CD4-positive, alpha-beta T cell treated with Interleukin-4 for 1 hour (primary cell): ENCODE data around the gene PLAC1.

ENCODE experiments used
- DNase-seq, 2 donors: peaks; one replicate each; pipeline ENCODE4 v3.0.0-alpha.2; 2020 to 2022

PLAC1 gene

DNA sequence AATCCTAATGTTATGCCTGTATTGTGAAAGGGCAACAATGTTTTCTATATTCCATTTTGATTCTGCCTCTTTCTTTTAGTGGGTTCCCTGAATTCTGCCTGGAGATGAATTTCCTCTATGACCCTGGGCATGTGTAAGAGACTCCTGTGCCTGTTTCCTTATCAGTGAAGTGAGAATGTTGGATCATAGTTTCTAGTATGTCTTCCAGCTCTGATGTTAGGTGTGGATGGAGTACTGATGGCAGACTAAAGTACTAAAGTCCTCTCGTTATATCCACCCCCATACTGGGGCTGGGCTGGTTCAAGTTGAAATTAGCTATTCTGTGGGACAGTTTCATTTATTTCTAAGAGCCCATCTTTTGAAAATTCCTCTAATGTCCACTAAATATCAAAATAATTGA is 29.6 kb downstream of the PLAC1 start:
- no peak for DNase-seq

DNA sequence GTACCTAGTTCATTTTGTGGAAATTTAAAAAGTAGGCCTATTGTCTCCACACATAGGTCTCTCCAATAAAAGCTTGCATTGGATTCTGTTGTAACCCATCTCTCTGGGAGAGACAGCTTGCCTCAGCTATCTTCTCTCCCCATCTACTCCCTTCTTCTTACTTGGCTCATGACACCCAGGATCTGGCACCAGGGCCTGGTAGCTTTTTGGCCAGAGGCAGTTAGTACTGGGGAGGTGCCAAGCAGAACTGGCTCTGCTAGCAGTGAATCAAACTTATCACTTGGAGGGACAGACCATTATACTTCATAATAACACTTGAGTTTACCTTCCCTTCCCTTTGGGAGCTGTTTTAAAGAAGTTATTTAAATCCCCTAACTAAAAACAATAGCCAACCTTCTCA is 31.8 kb downstream of the PLAC1 start:
- no peak for DNase-seq

DNA sequence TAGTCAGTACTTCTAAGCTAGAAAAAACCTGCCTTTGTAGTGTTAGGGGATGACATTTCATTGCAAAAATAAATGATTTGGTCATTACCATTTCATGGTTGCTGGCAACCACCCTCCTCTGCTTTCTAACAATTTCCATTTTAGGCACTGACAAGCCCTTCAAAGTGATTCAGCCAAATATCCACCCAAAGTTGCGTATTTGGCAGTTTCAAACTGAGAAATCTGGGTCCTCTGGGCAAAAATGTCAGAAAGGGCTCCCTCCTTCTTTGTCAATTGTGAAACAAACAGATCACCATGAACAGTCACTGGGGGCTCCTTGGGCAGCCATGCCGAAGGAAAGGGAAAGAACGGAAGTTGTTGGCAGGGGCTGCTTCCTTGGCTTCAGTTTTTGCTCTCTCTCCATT is 33.0 kb downstream of the PLAC1 start:
- DNase-seq: no peak

DNA sequence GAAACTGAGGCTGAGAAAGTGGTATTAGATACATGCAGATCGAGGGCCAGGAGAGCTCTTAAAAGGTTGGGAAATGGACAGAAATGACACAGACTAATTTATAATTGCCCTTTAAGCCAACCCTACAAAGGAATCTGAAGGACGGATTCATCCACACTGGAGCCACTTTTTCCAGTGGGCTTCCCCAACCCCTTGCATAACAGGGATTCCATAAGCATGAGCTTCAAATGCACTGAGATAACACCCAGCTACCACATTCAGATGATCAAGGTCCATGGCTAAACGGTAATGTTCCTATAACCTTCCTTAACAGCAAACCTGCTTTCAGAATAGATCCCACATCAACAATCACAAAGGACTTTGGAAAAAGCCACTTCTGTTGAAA is 34.2 kb downstream of the PLAC1 start:
- no peak for DNase-seq

DNA sequence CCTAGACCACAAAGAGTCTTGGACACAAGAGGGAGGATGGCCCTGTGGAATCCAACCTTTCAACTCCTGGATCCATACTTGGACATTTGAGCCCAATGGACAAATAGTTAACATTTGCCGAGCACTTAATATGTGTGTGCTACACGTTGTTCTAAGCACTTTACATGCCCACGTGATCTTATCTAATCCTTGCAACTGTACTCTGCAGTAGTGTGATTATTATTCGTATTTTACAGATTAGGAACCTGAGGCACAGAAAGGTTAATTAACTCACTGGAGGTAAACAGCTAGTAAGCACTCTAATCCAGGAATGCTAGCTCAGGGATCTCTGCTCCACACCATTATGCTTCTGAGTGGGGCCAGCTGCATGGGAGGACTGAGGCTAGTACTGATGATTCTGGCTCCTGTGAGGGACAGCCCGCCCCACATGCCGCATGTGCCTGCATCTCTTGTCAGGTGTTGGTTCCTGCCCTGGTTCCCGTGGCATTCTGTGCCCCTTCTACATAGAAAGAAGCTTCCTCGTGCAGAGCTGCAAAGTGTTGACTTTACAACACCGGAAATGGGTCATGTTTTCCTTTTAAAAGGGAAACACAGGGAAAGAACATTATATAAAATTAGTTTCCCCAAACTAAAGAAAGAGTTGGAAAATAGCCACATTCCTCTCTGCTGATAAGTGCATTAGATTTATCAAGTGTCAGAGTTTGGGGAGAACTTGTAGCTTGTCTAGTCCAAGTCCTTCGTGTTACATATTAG is 34.8 kb downstream of the PLAC1 start:
- DNase-seq: no peak

DNA sequence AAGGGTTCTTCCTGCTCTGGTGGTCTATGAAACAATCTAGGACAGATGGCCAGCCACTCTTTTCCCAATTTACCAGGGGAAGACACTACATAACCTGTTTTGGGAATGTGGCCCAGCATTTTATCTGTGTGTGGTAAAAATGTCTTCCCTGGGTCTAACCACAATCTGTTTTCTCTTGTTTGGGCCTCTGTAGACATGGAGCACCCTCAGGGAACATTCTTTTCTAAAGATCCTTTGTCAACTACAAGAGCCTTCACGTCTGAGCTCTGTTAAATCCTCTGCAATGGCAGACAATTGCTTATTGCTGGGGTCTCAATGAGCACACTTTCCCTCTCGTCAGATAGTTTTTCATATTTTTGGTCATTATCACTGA is 35.5 kb downstream of the PLAC1 start:
- no peak for DNase-seq

DNA sequence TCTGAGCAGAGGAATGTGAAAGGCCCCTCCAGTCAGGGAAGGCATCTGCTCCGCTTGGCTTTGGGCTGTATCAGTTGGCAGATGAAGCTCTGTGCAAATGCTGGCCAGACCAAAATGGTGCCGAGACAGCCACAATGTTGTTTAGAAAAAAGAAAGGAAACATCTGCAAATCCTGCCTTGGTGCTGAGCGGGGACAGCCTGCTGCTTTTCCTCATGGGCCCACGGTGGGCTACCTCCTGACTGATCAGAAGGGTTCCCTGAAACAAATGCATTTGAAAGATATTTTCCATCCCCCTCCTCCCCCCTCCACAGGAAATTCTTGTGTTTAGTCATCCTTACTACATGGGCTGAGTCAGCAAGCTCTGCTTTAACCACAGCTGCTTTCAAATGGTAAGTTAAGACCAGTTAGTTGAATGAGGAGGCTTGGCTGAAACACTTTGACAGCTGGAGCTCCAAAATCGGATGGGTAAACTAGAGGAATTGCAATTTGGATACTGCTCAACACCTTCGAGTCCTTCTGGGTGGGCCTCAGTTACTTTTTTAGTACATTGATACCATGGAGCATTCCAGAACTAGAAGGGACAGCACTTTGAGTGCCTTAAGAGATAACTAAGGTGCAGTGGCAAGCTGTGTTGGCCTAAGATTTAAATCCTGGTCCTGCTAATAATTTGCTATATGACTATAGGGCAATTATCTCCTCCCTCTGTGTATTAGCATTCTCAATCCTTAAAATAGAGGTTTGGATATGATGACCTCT is 36.0 kb downstream of the PLAC1 start:
- DNase-seq: no peak

DNA sequence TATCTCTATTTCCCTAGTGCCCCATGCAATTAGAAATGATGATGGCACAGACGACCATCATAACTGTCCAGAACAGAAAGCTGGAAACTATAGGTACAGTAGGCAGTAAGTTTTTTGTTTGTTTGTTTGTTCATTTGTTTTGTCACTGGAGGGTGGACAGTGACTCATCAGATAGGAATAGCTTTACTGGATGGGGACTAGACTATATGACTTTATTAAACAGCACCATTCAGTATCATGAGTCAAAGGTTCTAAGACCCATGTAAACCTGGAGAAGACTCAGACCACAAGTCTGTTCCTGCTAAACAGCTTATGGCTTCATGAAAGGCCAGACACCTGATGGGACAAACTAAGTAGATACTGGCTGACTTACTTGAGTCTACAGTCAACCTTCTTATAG is 38.4 kb downstream of the PLAC1 start:
- DNase-seq: no peak

DNA sequence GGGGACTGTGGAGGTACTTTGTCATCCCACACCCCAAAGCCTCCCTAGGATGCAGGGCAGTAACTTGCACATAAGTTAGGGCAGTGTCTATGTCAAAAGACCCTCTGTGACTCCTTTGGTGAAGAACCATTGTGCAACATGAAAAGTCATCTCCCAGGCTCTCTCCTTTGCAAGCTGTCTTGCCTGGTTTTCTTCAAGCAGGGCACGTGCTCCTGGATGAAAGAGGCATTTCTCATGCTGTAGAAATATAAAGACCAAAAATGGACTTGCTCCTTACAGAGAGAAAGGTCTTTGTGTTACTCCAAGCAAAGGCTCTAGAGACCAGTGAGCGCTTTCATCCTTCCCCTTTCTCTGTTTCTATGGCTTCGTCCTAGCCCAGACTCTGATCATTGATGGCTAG is 44.9 kb downstream of the PLAC1 start:
- DNase-seq: no peak

DNA sequence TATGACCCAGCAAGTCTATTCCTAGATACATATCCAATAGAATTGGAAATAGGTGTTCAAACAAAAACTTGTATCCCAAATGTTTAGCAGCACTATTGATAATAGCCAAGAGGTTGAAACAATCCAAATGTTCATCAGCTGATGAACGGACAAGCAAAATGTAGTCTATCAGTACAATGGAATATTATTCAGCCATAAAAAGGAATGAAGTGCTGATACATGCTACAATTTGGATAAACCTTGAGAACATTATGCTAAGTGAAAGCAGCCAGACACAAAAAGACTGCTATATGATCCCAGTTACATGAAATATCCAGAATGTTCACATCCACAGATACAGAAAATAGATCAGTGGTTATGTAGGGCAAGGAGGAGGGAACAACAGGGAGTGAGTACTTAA is 50.1 kb downstream of the PLAC1 start:
- no peak for DNase-seq

DNA sequence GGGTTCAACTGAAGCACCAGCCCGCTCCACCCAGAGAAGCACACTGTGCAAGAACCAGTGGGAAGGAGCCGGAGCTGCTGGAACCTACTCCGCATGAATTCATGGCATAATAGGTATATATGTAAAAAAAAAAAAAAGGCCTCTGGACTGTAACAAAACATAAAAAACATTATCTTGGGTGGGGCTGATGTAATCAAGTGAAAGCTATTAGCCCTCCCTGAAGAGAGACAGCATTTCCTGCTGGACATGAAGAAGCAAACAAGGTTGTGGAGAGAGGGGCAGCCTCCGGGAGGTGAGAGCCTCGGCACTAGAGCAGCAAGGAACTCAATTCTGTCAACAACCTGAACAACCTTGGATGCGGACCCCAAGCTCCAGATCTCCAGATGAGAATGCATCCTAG is 50.7 kb downstream of the PLAC1 start:
- no peak for DNase-seq

DNA sequence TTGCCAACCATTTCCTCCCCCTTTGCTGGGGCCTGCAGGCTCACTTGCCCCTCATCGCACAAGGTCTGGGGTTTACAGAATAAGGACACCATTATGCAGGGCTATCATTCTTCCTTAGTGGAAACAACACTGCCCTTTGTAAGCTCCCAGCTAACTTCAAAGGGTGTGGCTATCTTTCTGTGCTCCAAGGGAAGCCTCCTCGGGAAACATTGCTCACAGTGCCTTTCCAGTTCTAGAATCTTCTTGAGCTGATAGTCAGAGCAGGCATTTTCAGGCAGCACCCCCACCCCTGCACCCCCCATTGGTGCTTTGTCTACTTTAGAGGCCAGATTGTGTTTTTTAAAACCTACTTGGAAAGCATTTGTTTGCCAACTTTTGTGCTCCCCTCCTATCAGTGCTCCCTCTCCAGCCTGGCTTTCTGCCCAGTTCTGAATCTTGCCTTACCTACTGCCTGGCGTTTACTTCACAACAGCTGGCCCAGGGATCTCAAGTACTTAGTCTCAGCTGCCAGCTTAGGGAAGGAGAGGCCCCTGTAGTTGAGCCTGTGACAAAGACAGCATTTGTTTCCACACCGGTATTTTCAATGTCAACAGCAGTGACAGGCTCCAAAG is 53.5 kb downstream of the PLAC1 start:
- DNase-seq: no peak

DNA sequence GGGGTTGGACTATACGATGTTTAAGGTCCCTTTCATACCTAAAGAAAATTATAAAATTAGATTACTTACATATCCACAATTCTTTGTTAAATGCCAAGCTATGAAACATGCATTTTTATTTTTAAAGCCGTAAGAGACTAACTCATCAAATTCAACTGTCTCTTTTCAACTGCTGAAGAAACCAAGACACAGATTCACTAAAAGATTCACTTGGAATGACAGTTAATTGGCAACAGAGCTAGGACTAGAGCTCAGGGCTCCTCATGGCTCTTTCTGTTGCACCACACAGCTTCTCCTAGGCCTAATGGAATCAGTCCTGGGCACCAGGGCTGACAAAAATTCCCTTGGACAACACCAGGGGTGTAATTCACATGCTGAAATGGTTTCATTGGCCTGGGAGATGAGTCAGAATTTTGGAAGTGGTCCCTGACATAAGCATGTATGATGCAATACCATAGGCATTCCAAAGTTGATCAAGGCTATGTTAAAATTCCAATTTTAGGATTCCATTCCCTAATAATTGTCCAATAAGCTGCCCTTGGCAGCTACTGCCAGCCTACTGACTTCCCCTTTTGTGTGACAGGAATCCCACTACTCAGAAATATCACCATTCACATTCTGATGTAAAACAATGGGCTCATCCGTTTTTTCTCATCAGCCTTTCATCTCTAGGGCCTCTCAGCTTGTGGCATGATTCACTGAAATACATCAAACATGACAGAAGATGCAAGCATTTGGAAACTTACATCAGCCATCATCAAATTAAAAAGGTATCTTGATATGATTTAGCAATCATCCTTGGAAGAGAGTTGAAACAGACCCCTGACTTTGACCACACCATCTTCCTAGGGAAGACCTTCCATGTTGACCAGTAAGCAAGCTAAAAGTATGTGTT is 54.2 kb downstream of the PLAC1 start:
- DNase-seq: no peak

DNA sequence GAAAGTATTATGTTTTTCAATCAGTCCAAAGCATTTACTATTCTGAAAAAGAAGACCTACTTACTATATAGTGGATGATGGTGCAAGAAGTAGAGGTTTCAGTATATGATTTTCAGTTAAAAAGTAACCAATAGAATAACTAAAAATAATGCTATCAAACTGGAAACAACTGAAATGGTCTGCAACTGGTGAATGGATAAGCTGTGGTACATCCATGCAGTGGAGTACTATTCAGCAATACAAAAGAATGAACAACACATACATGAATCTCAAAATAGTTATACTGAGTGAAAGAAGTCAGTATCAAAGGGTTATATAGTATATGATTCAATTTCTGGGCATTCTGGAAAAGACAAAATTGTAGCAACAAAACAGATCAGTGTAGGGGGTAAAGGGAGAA is 55.9 kb downstream of the PLAC1 start:
- DNase-seq: no peak

DNA sequence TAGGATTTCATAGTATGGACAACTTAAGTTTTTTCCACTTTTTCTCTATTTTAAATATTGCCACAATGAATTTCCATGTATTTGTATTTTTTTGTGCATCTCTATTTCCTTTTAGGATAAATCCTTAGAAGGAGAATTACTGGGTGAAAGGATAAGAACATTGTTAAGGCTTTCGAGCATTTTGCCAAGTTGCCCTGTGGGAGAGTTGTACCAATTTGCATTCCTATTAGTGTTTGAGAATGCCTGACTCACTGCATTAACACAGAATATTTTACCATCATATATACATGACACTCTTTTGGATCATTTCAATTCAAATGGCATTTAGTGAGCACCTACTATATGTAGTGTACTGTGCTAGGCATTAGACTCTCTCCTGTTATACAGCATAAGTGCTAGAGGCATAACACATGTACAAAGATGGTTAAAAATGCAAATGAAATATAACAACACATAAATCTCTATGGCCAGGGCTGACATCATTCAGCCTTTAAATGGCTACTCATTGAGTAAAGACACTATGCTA is 57.0 kb downstream of the PLAC1 start:
- no peak for DNase-seq

DNA sequence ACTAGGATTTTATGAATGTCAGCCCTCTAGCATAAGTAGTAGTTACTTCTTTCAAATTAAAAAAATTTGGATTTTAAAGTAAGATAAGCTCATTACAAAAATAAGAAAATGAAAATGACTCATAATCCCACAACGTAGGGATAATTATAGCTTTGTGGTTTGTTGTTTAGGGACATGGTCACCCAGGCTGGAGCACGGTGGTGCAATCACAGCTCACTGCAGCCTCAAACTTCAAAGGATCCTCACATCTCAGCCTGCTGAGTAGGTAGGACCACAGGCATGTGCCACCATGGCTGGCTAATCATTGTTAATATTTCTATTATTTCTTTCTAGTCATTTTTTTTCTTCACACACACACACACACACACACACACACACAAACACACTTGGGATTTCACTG is 57.6 kb downstream of the PLAC1 start:
- no peak for DNase-seq

DNA sequence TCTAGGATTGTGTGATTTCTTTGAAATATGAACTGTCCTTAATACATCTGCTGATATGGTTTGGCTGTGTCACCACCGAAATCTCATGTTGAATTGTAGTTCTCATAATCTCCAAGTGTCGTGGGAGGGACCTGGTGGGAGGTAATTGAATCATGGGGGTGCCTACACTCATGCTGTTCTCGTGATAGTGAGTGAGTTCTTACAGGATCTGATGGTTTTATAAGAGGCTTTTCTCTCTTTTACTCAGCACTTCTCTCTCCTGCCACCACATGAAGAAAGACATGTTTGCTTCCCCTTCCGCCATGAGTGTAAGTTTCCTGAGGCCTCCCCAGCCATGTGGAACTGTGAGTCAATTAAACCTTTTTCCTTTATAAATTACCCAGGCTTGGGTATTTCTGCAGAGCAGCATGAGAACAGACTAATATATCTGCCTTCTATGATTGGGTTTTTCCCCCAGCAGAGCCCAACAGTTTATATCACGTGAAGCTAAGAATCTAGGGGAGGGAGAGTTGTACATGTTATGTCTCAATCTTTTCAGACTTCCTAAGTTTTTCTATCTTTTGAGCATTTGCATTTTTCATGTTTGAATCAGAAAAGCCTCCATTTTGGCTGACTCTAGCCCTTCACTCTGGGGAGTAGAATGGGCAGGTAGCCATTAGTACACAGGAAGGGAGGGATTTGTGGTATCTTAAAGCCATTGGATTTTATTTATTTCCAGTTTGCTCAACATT is 58.9 kb downstream of the PLAC1 start:
- DNase-seq: no peak

DNA sequence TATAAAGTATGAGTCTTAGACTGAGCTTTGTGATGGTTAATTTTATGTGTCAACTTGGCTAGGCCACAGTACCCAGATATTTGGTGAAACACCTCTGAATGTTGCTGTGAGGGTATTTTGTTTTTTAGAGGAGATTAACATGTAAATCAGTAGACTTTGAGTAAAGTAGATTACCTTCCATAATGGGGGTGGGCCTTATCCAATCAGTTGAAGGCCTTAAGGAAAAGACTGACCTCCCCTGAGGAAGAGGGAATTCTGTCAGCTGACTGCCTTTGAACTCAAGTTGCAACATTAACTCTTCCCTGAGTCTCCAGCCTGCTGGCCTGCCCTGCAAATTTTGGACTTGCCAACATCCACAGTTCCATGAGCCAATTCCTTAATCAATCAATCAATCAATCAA is 66.0 kb downstream of the PLAC1 start:
- no peak for DNase-seq

DNA sequence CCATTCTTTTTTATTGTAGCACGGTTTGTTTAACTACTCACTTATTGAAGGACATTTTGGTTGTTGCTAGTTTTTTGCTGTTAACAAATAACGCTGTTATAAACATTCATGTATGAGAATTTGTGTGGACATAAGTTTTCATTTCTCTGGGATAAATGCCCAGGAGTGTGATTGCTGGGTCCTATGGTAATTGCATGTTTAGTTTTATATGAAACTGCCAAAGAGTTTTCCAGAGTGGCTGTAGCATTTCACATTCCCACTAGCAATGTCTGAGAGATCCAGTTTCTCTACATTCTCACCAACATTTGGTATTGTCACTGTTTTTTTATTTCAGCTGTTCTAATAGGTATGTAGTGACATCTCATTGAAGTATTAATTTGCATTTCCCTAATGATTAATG is 66.8 kb downstream of the PLAC1 start:
- no peak for DNase-seq

DNA sequence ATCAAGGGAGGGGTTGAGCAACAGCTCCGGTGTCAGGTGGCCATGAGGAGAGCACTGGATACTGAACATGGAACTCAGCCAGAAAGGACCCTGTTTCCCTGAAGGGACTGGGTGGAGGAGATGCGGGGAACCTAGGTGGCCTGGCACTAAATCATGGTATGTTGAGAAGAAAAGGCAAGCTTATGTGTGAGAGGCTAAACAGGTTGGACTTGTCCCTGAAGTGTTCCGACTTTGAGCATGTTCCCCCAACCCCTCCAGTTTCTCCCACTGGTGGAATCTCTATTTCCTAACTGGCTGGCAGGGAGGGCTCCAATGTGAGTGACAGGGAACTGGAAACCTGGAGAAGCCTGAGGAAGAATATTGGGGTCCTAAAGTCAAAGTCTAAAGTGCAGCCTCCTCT is 69.5 kb downstream of the PLAC1 start:
- DNase-seq: no peak

DNA sequence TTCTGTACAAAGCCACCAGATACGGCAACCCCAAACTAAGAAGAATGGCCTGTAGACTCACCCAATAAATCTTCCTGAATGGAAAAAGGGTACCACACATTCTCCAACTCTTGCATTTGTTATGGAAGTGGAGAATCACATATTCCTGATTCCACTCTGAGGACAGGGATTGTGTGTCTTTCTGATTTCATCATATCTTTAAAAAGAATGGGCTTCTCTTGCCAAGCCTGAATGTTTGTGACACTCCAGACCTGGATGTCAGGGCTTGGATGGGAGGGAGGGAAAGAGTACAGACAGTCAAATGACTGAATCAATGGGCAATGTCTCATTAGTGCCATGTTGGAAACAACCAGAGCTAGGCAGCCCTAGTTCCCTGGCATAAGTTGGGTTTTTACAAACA is 77.4 kb downstream of the PLAC1 start:
- no peak for DNase-seq

DNA sequence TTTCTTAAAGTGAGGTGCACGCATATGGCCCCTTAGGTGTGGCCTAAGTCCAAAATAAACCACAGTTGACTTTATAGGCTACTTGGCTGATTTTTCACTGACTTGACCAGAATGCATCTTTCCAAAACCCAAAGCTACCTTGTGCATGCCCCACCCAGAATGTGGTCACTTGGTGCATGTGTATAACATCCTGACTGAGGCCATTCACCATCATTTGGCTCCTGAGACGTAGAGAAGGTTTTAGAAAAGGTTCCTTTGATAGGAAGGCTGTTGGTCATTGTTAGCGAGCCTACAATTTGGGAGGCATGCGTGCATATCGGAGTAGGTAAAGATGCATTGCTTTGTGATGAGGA is 84.6 kb downstream of the PLAC1 start:
- no peak for DNase-seq
